CD8-positive, alpha-beta memory T cell (primary cell): ENCODE data around the gene ADTRP. TPM values are rescaled to one million over a fixed set of nuclear protein-coding genes. Genes with fewer than 3 reads are reported as not detected.

Source experiments
- CTCF ChIA-PET: fragments of 350-600 bp; sonication (Branson Sonifier 250); formaldehyde crosslinking; loops from one replicate; lab custom pipeline; 2021; ENCODE audit warnings: antibody characterized with exemption; lab: Charles Lee
- POLR2A ChIA-PET: fragments of 350-600 bp; sonication (Branson Sonifier 250); formaldehyde crosslinking; loops from one replicate; lab custom pipeline; 2021; ENCODE audit warnings: antibody characterized with exemption; lab: Charles Lee
- DNase-seq, 5 donors: peaks; one replicate each; pipeline versions ENCODE4 v3.0.0 to v3.0.0-alpha.2; 2020 to 2022; ENCODE audit warnings: mixed read lengths in 1 of 5
- H3K27ac ChIP-seq: one replicate; pipeline ENCODE4 v1.7.0; 2013; ENCODE audit warnings: low read depth, mild to moderate bottlenecking, low read length, moderate library complexity
- H3K27me3 ChIP-seq: 2 replicates; pipeline ENCODE4 v1.7.0; 2013; ENCODE audit warnings: low read length, mild to moderate bottlenecking; ENCODE audit not compliant: insufficient read depth, poor library complexity, severe bottlenecking
- H3K36me3 ChIP-seq: 2 replicates; pipeline ENCODE4 v1.7.0; 2013; ENCODE audit warnings: mild to moderate bottlenecking, low read length, moderate library complexity; ENCODE audit not compliant: insufficient read depth
- H3K4me1 ChIP-seq: 2 replicates; pipeline ENCODE4 v1.7.0; 2013; ENCODE audit warnings: mild to moderate bottlenecking, low read length, moderate library complexity; ENCODE audit not compliant: insufficient read depth
- H3K4me3 ChIP-seq: 2 replicates; pipeline ENCODE4 v1.7.0; 2013; ENCODE audit warnings: mild to moderate bottlenecking, low read length
- H3K9me3 ChIP-seq: 2 replicates; pipeline ENCODE4 v1.7.0; 2013; ENCODE audit warnings: mild to moderate bottlenecking, low read length
- H3K27ac Mint-ChIP-seq, 8 donors: one replicate each; pipeline ENCODE4 v1.8.0; 2020 to 2021; ENCODE audit warnings: mixed read lengths in 8 of 8, mild to moderate bottlenecking in 6 of 8, inconsistent platforms in 3 of 8, moderate library complexity in 3 of 8
- H3K27me3 Mint-ChIP-seq, 2 donors: one replicate each; pipeline ENCODE4 v1.8.0; 2020 to 2021; ENCODE audit warnings: mixed read lengths in 2 of 2, mild to moderate bottlenecking in 1 of 2, moderate library complexity in 1 of 2
- H3K36me3 Mint-ChIP-seq, 3 donors: one replicate each; pipeline ENCODE4 v1.8.0; 2020 to 2021; ENCODE audit warnings: mixed read lengths in 3 of 3, inconsistent platforms in 1 of 3, mild to moderate bottlenecking in 1 of 3
- H3K4me1 Mint-ChIP-seq, 3 donors: one replicate each; pipeline ENCODE4 v1.8.0; 2020 to 2021; ENCODE audit warnings: mixed read lengths in 3 of 3, inconsistent platforms in 1 of 3, mild to moderate bottlenecking in 1 of 3
- H3K4me3 Mint-ChIP-seq, 7 donors: one replicate each; pipeline ENCODE4 v1.8.0; 2020 to 2021; ENCODE audit warnings: mixed read lengths in 7 of 7, mild to moderate bottlenecking in 6 of 7, moderate library complexity in 4 of 7, inconsistent platforms in 2 of 7
- H3K9me3 Mint-ChIP-seq, 5 donors: one replicate each; pipeline ENCODE4 v1.8.0; 2020 to 2022; ENCODE audit warnings: mixed read lengths in 5 of 5, mild to moderate bottlenecking in 3 of 5, moderate library complexity in 2 of 5, inconsistent platforms in 1 of 5
- polyA plus RNA-seq: library from polyadenylated mRNA; unstranded; fragments of 300-500 nt; fragmentation: Illumina TruSeq; gene quantifications from one replicate; pipeline ENCODE4 v1.2.3, GENCODE V29; 2021
- total RNA-seq, 2 experiments: library from RNA; stranded (reverse); gene quantifications; one replicate each; pipeline ENCODE4 v1.2.3, GENCODE V29; 2021

The ADTRP gene
- total and polyA plus RNA-seq, 3 experiments from 2014 or later, result 3.2 to 3.9 TPM; not detected in 1

DNA sequence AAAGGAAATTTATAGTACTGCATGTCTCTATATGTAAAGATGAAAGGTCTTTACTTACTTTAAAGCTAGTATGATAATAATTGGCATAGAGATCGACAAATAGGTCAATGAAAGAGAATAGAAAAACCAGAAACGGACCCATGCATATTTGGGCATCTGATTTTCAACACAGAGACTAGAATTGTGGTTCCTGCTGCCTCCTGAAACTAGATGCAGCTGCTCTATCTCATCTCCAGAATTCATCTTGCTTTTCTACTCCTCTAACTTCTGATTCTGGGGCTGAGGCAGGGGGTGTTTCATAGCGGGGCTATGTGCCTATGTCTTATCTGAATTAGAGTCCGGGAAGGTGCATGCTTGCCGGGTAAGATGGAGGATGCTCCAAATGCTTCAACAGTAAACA, 105.9 kb downstream of the ADTRP start:
- DNase-seq, result no peak
- POLR2A ChIA-PET, result no interaction called here
- Histone ChIP-seq H3K27me3 (peaks cover 7% of the 10 kb centered on the region), H3K4me3 (no peak overlapping the region), H3K9me3 (no peaks in the 10 kb centered on the region), H3K27ac (no peak overlapping the region), H3K4me1 (no peaks in the 10 kb centered on the region), H3K36me3 (no peaks in the 10 kb centered on the region)
- Mint-ChIP-seq H3K9me3 (peaks cover 0 to 5% (median 0%) of the 10 kb centered on the region in 5 donors), H3K36me3 (no peaks in the 10 kb centered on the region), H3K27me3 (peaks cover 14 to 37% of the 10 kb centered on the region in 2 donors), H3K4me1 (no peaks in the 10 kb centered on the region), H3K4me3 (no peak overlapping the region), H3K27ac (no peak overlapping the region)
- CTCF ChIA-PET, result no interaction called here

DNA sequence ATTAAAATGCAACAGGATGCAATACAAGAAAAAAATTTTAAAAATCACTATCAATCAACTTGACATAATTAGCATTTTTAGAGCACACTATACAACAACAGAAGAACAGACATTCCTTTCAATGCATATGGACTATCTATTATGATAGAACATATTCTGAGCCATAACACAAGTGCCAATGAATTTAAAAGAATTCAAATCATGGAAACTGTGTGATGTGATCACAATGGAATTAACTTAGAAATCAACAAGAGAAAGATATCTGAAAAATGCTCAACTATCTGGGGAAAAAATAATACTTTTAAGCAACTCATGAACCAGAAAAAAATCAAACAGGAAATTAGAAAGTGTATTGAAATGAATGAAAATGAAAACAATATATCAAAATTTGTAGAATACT, 106.3 kb downstream of the ADTRP start:
- ChIA-PET CTCF (interaction anchor here (1.2 kb wide), 1 partner anchor 17 kb away, joined by 4 read pairs; no protein-coding TSS in a partner anchor), POLR2A (no interaction called here)
- no peak for DNase-seq
- H3K27ac ChIP-seq, result no peak overlapping the region
- no peak overlapping the region for H3K4me3 ChIP-seq
- Mint-ChIP-seq H3K4me3 (no peak overlapping the region), H3K9me3 (peaks cover 0 to 5% (median 0%) of the 10 kb centered on the region in 5 donors), H3K27ac (no peak overlapping the region), H3K4me1 (no peaks in the 10 kb centered on the region), H3K36me3 (no peaks in the 10 kb centered on the region), H3K27me3 (peaks cover 16 to 41% of the 10 kb centered on the region in 2 donors)
- peaks cover 7% of the 10 kb centered on the region for H3K27me3 ChIP-seq
- H3K4me1 ChIP-seq, result no peaks in the 10 kb centered on the region
- H3K9me3 ChIP-seq, result no peaks in the 10 kb centered on the region
- no peaks in the 10 kb centered on the region for H3K36me3 ChIP-seq

DNA sequence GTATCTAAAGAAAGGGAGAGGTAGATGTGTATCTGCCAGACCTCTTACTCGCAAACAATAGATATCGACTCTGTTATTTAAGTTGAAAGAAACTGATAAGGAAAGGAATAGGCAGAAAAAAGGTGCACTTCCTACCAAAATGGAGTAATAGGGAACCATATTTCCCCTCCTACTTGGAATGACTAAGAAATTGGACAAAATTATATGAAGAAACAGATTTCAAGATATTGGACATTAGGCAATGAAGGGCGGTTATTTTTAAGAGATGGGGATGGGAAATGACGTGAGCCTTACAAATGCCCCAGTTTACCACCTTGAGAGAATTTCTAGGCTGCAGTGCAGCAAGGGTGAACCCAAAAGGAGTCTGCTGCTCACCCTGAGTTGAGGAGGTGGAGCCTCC, 108.9 kb downstream of the ADTRP start:
- ChIA-PET POLR2A (no interaction called here), CTCF (interaction anchor here (3.7 kb wide), 1 partner anchor 14 kb away, joined by 16 read pairs; no protein-coding TSS in a partner anchor)
- H3K9me3 Mint-ChIP-seq, result peaks cover 0 to 5% (median 0%) of the 10 kb centered on the region in 5 donors

DNA sequence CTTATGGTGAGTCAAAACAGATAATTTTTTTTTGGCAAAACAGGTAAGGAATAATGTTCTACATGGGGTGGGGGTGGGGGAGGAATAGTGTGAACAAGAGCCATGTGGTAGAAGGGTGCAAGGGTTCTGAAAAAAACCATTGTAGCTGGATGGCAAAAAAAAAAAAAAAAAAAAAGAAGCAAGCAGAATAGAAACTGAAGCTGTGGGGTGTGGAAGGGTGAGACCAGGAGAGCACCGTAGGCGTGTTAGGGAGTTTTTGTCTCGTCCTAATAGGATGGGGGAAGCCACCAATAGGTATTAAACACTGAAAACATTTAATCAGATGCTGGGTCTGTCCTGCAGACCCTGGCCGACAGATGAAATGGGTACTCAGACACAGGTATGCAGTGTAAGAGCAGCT, 110.1 kb downstream of the ADTRP start:
- Histone ChIP-seq H3K9me3 (no peaks in the 10 kb centered on the region), H3K4me3 (no peak overlapping the region), H3K27ac (no peak overlapping the region), H3K36me3 (no peaks in the 10 kb centered on the region), H3K4me1 (no peaks in the 10 kb centered on the region), H3K27me3 (peaks cover 7% of the 10 kb centered on the region)
- POLR2A ChIA-PET, result no interaction called here
- H3K4me3 Mint-ChIP-seq, result no peak overlapping the region
- CTCF ChIA-PET, result interaction anchor here (1.3 to 3.7 kb wide), 2 partner anchors 13 to 553 kb away, joined by 3 to 16 read pairs; no protein-coding TSS in a partner anchor
- no peaks in the 10 kb centered on the region for H3K36me3 Mint-ChIP-seq
- DNase-seq, result no peak
- H3K27ac Mint-ChIP-seq, result no peak overlapping the region
- H3K9me3 Mint-ChIP-seq, result peaks cover 0 to 5% (median 0%) of the 10 kb centered on the region in 5 donors
- H3K4me1 Mint-ChIP-seq, result no peaks in the 10 kb centered on the region
- H3K27me3 Mint-ChIP-seq, result peaks cover 19 to 54% of the 10 kb centered on the region in 2 donors

More for the DNA sequence above, 108.9 kb downstream of the ADTRP start:
- Mint-ChIP-seq H3K4me1 (no peaks in the 10 kb centered on the region), H3K36me3 (no peaks in the 10 kb centered on the region), H3K4me3 (no peak overlapping the region), H3K27me3 (peaks cover 19 to 45% of the 10 kb centered on the region in 2 donors), H3K27ac (no peak overlapping the region)
- Histone ChIP-seq H3K36me3 (no peaks in the 10 kb centered on the region), H3K4me1 (no peaks in the 10 kb centered on the region), H3K27me3 (peaks cover 7% of the 10 kb centered on the region), H3K9me3 (no peaks in the 10 kb centered on the region), H3K4me3 (no peak overlapping the region), H3K27ac (no peak overlapping the region)
- no peak for DNase-seq

DNA sequence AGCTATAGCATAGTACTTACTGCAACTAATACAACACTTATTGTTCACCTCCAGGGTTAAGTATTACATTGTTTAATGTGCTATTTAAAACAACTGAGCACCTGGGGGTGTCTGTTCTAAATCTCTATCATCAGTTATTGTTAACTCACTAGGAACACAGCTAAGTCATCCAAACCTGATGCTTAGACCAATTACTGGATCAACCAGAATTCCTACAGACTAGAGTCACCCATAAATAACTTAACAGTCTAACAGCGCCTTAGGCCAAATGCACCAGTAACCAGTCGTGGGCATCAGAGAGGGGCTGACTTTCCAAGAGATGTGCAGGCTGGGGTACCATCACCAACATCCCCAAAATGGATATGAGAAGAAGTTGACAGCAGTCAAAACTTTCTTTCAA, 110.7 kb downstream of the ADTRP start:
- H3K9me3 ChIP-seq, result no peaks in the 10 kb centered on the region
- H3K4me1 Mint-ChIP-seq, result no peaks in the 10 kb centered on the region
- H3K9me3 Mint-ChIP-seq, result peaks cover 0 to 5% (median 0%) of the 10 kb centered on the region in 5 donors
- H3K4me3 Mint-ChIP-seq, result no peak overlapping the region
- no peak for DNase-seq
- H3K4me1 ChIP-seq, result no peaks in the 10 kb centered on the region
- no peaks in the 10 kb centered on the region for H3K36me3 ChIP-seq
- ChIA-PET CTCF (interaction anchor here (1.3 to 3.7 kb wide), 2 partner anchors 13 to 554 kb away, joined by 3 to 16 read pairs; no protein-coding TSS in a partner anchor), POLR2A (no interaction called here)
- H3K27ac Mint-ChIP-seq, result no peak overlapping the region
- H3K27me3 Mint-ChIP-seq, result peaks cover 19 to 57% of the 10 kb centered on the region in 2 donors
- H3K4me3 ChIP-seq, result no peak overlapping the region
- no peak overlapping the region for H3K27ac ChIP-seq
- peaks cover 7% of the 10 kb centered on the region for H3K27me3 ChIP-seq
- H3K36me3 Mint-ChIP-seq, result no peaks in the 10 kb centered on the region

DNA sequence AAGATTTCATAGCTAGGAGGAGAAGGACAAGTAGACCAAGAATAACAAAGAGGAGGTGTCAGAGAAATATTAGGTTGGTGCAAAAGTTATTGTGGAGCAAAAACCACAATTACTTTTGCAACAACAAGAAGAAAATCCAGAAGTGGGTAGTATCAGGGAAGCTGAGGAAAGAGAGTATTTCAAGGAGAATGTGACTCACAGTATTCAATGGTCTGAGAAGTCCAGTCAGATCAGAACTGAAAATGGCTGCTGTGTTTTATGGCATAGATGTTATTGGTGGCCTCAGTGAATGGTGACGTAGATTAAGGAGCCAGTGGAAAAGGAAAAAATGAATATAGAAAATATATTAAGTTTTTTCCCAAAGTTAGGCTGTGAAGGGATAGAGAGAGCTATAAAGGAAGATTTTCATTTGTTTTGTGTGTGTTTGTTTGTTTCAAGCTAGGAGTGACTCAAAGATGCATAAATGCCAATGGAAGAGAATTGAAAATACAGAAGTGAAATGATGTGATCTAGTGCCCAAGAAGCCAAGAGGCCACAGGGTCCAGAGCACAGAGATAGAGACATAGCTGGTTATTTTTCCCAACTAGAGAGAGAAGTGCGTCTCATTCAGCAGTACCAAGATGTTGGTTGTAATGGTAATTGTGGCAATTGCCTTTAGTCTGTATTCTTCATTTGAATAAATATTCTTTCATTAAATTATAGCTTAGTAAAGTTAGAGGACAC, 112.8 kb downstream of the ADTRP start:
- Histone ChIP-seq H3K27ac (no peak overlapping the region), H3K9me3 (no peaks in the 10 kb centered on the region), H3K4me3 (no peak overlapping the region), H3K36me3 (no peaks in the 10 kb centered on the region), H3K27me3 (peaks cover 7% of the 10 kb centered on the region), H3K4me1 (no peaks in the 10 kb centered on the region)
- Mint-ChIP-seq H3K27ac (no peak overlapping the region), H3K27me3 (peaks cover 22 to 60% of the 10 kb centered on the region in 2 donors), H3K4me1 (no peaks in the 10 kb centered on the region), H3K9me3 (peaks cover 0 to 5% (median 0%) of the 10 kb centered on the region in 5 donors), H3K36me3 (no peaks in the 10 kb centered on the region), H3K4me3 (no peak overlapping the region)
- CTCF ChIA-PET, result no interaction called here
- DNase-seq, result no peak
- POLR2A ChIA-PET, result no interaction called here

Other genes with a start within 250 kb of the ADTRP start
- gene TMEM170B, start 241.1 kb downstream of the ADTRP start, total RNA-seq, result 1 to 10 TPM; 2.6 to 2.7 TPM
- 0.30 TPM for gene TMEM170B, start 241.1 kb downstream of the ADTRP start, polyA plus RNA-seq
- gene HIVEP1, start 233.5 kb upstream of the ADTRP start, total RNA-seq, result 10 to 100 TPM; 33.5 to 37.1 TPM
- gene HIVEP1, start 233.5 kb upstream of the ADTRP start, polyA plus RNA-seq, result 2.8 TPM